GM23248 (cell line): ENCODE measurements around the gene TMEM266. TPM values are rescaled to one million over a fixed set of nuclear protein-coding genes. Genes with fewer than 3 reads are reported as not detected.

Experiments used
- DNase-seq: peaks from one replicate; pipeline ENCODE4 v3.0.0-alpha.2; 2015
- H2AFZ ChIP-seq: fragments of 200-600 bp; sonication (generic); 2 replicates; pipeline ENCODE4 v1.6.1; 2016; ENCODE audit warnings: antibody characterized with exemption
- H3F3A ChIP-seq: fragments of 200-600 bp; sonication (generic); 2 replicates; pipeline ENCODE4 v1.6.1; 2016; ENCODE audit warnings: mild to moderate bottlenecking, antibody characterized with exemption, mixed run types; ENCODE audit not compliant: insufficient read depth
- H3K27ac ChIP-seq: fragments of 200-600 bp; sonication (generic); 2 replicates; pipeline ENCODE4 v1.5.1; 2016; ENCODE audit warnings: mild to moderate bottlenecking
- H3K27me3 ChIP-seq: fragments of 200-600 bp; sonication (generic); replicated peaks from 2 replicates; pipeline ENCODE4 v1.6.1; 2016; ENCODE audit warnings: mild to moderate bottlenecking; ENCODE audit not compliant: insufficient read depth
- H3K36me3 ChIP-seq: fragments of 200-600 bp; sonication (generic); 2 replicates; pipeline ENCODE4 v1.6.1; 2016; ENCODE audit warnings: low read depth, mild to moderate bottlenecking
- H3K4me1 ChIP-seq: fragments of 200-600 bp; sonication (generic); 2 replicates; pipeline ENCODE4 v1.6.1; 2016; ENCODE audit warnings: mild to moderate bottlenecking; ENCODE audit not compliant: insufficient read depth
- H3K4me2 ChIP-seq: fragments of 200-600 bp; sonication (generic); one replicate; pipeline ENCODE4 v1.6.1; 2016; ENCODE audit warnings: mild to moderate bottlenecking; ENCODE audit not compliant: unreplicated experiment
- H3K4me3 ChIP-seq: fragments of 200-600 bp; sonication (generic); 2 replicates; pipeline ENCODE4 v1.5.1; 2016; ENCODE audit warnings: mild to moderate bottlenecking
- H3K79me2 ChIP-seq: fragments of 200-600 bp; sonication (generic); 2 replicates; pipeline ENCODE4 v1.6.1; 2016; ENCODE audit warnings: mild to moderate bottlenecking; ENCODE audit not compliant: insufficient read depth
- H3K9ac ChIP-seq: fragments of 200-600 bp; sonication (generic); 2 replicates; pipeline ENCODE4 v1.6.1; 2016; ENCODE audit warnings: mild to moderate bottlenecking
- H3K9me2 ChIP-seq: fragments of 200-600 bp; sonication (generic); 2 replicates; pipeline ENCODE4 v1.6.1; 2016; ENCODE audit warnings: mixed run types, mild to moderate bottlenecking, moderate library complexity; ENCODE audit not compliant: insufficient read depth
- H3K9me3 ChIP-seq: fragments of 200-600 bp; sonication (generic); one replicate; pipeline ENCODE4 v1.6.1; 2017; ENCODE audit warnings: low read depth
- H4K20me1 ChIP-seq: fragments of 200-600 bp; sonication (generic); 2 replicates; pipeline ENCODE4 v1.6.0; 2016; ENCODE audit not compliant: insufficient read depth
- EZH2 ChIP-seq: fragments of 200-600 bp; sonication (generic); IDR thresholded peaks from 2 replicates; pipeline ENCODE4 v1.6.1; 2018; ENCODE audit warnings: antibody characterized with exemption, mild to moderate bottlenecking; ENCODE audit not compliant: insufficient read depth, poor library complexity, severe bottlenecking
- EZH2phosphoT487 ChIP-seq: fragments of 200-600 bp; sonication (generic); IDR thresholded peaks from 2 replicates; pipeline ENCODE4 v1.6.1; 2018; ENCODE audit warnings: antibody characterized with exemption, moderate library complexity, mild to moderate bottlenecking, low read depth; ENCODE audit not compliant: insufficient read depth
- WGBS, 2 experiments: methylation state at CpG; one replicate each; pipeline ENCODE4 v1.1.6; 2015 to 2017; ENCODE audit warnings: low lambda C conversion rate in 2 of 2, low coverage in 1 of 2; ENCODE audit errors: missing lambda C conversion rate in 2 of 2; 5-methylcytosine and 5-hydroxymethylcytosine counted together
- in situ Hi-C: fragments of 300-500 bp; cut with MboI; formaldehyde crosslinking; loops from 2 replicates; pipeline ENCODE4 v1.15.0; 2020
- polyA plus RNA-seq: library from polyadenylated mRNA; unstranded; fragments of >200 nt; fragmentation: Nextera tagmentation; extraction: Ambion mirVana; gene quantifications from 2 replicates; pipeline ENCODE4 v1.2.1, GENCODE V29; 2016
- total RNA-seq: library from RNA; depleted of rRNA; stranded (reverse); fragments of >200 nt; shearing (Covaris generic); gene quantifications from 2 replicates; pipeline ENCODE4 v1.2.3, GENCODE V29; 2014

Gene TMEM266
- total and polyA plus RNA-seq, 2 experiments from 2014 or later: not detected

GRCh38 chr15:76064375-76064774 lies 4.6 kb downstream of the TMEM266 start:
- 48 to 51% methylated on average over 3 of the region's 3 CpGs for WGBS, 2 experiments
- Histone ChIP-seq H2AFZ (no peak overlapping the region), H3K4me2 (no peak overlapping the region), H3K4me1 (no peaks in the 10 kb centered on the region), H3K36me3 (no peaks in the 10 kb centered on the region), H3K27me3 (peaks cover 72% of the 10 kb centered on the region), H3K4me3 (no peak overlapping the region), H3K27ac (no peak overlapping the region), H3F3A (no peaks in the 10 kb centered on the region), H4K20me1 (no peaks in the 10 kb centered on the region), H3K79me2 (no peaks in the 10 kb centered on the region), H3K9me2 (no peaks in the 10 kb centered on the region), H3K9ac (no peak overlapping the region), H3K9me3 (no peaks in the 10 kb centered on the region)
- in situ Hi-C loops: no loop called here
- no peak for DNase-seq
- no peak for TF ChIP-seq EZH2
- no peak for TF ChIP-seq EZH2phosphoT487

GRCh38 chr15:76065245-76065644 lies 5.5 kb downstream of the TMEM266 start:
- H4K20me1 ChIP-seq: no peaks in the 10 kb centered on the region
- no peak overlapping the region for H3K4me2 ChIP-seq
- 50 to 58% methylated on average over 6 of the region's 6 CpGs for WGBS, 2 experiments
- TF ChIP-seq EZH2phosphoT487 (no peak), EZH2 (no peak)
- no peak overlapping the region for H3K27ac ChIP-seq
- peaks cover 68% of the 10 kb centered on the region for H3K27me3 ChIP-seq
- H3K9me3 ChIP-seq: no peaks in the 10 kb centered on the region
- H3F3A ChIP-seq: no peaks in the 10 kb centered on the region
- in situ Hi-C loops: no loop called here
- H3K4me1 ChIP-seq: no peaks in the 10 kb centered on the region
- no peak for DNase-seq
- H3K9me2 ChIP-seq: no peaks in the 10 kb centered on the region
- no peak overlapping the region for H2AFZ ChIP-seq
- no peak overlapping the region for H3K4me3 ChIP-seq
- H3K79me2 ChIP-seq: no peaks in the 10 kb centered on the region
- no peaks in the 10 kb centered on the region for H3K36me3 ChIP-seq
- H3K9ac ChIP-seq: no peak overlapping the region

- Histone ChIP-seq H3K27me3 (peaks cover 62% of the 10 kb centered on the region), H3K9me3 (no peaks in the 10 kb centered on the region), H3K36me3 (no peaks in the 10 kb centered on the region), H3K27ac (no peak overlapping the region), H3K4me3 (no peak overlapping the region), H3F3A (no peaks in the 10 kb centered on the region), H3K9ac (no peak overlapping the region), H4K20me1 (no peaks in the 10 kb centered on the region), H3K4me2 (no peak overlapping the region), H3K79me2 (no peaks in the 10 kb centered on the region), H3K4me1 (no peaks in the 10 kb centered on the region), H3K9me2 (no peaks in the 10 kb centered on the region), H2AFZ (no peak overlapping the region)
- no peak for TF ChIP-seq EZH2
- TF ChIP-seq EZH2phosphoT487: no peak
- in situ Hi-C loops: no loop called here
- no peak for DNase-seq
- 59 to 67% methylated on average over 5 of the region's 5 CpGs for WGBS, 2 experiments
Measured at GRCh38 chr15:76065793-76066192, 6.0 kb downstream of the TMEM266 start.

DNA sequence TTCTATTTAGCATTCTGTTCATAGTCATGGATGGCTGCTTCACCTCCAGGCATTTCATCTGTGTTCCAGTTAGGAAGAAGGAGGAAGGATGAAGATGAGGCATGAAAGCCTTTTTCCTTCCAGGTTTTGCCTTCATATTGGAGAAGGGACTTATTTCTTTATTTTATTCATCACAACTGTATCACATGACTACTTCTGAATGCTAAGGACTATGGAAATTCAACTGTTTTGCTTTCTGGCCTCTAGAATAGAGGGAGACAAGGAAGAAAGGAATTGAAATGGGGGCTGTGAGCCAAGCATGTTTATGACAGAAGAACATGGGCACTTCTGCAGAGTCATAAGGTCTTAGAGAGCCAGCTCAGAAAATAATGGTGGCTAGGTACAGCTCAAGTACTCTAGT lies 10.4 kb downstream of the TMEM266 start:
- DNase-seq: no peak
- Histone ChIP-seq H3K4me1 (no peaks in the 10 kb centered on the region), H3K79me2 (no peaks in the 10 kb centered on the region), H3K27ac (no peak overlapping the region), H2AFZ (no peak overlapping the region), H3F3A (no peaks in the 10 kb centered on the region), H3K9me2 (no peaks in the 10 kb centered on the region), H3K4me2 (no peak overlapping the region), H3K9ac (no peak overlapping the region), H3K36me3 (no peaks in the 10 kb centered on the region), H3K4me3 (no peak overlapping the region), H4K20me1 (no peaks in the 10 kb centered on the region), H3K27me3 (peaks cover 20% of the 10 kb centered on the region), H3K9me3 (no peaks in the 10 kb centered on the region)
- in situ Hi-C loops: no loop called here
- TF ChIP-seq EZH2phosphoT487 (no peak), EZH2 (no peak)

- Histone ChIP-seq H3K27me3 (peaks cover 16% of the 10 kb centered on the region), H3K9ac (no peak overlapping the region), H3F3A (no peaks in the 10 kb centered on the region), H3K9me2 (no peaks in the 10 kb centered on the region), H3K4me2 (no peak overlapping the region), H4K20me1 (no peaks in the 10 kb centered on the region), H3K27ac (no peak overlapping the region), H3K36me3 (no peaks in the 10 kb centered on the region), H3K4me3 (no peak overlapping the region), H3K4me1 (no peaks in the 10 kb centered on the region), H3K9me3 (no peaks in the 10 kb centered on the region), H3K79me2 (no peaks in the 10 kb centered on the region), H2AFZ (no peak overlapping the region)
- DNase-seq: no peak
- TF ChIP-seq EZH2 (no peak), EZH2phosphoT487 (no peak)
- 53 to 55% methylated on average over 4 of the region's 4 CpGs for WGBS, 2 experiments
- in situ Hi-C loops: no loop called here
Measured at GRCh38 chr15:76070921-76071635, 11.3 kb downstream of the TMEM266 start.
